ENCODE results near the gene KRTAP4-6.

DNA sequence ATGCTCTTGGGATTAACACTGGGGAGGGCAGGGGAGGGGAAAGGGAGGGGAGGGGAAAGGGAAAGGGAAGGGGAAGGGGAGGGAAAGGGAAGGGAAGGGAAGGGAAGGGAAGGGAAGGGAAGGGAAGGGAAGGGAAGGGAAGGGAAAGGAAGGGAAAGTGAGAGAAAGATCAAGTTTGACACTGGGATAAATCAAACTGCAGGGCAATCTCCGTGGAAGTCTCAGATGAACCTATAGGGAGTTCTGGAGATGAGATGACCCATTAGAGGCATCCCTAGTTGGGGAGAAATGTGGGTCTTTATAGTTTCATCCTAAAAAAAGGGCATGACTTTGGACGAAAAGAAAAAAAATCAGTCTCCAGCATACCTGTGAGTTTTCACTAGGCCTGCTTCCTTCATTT, 18.6 kb downstream of the KRTAP4-6 start:
- no peak for TF ChIP-seq POLR2AphosphoS5 (IDR thresholded peaks at IDR 0.05; ENCODE audit: low read depth, low read length)
- no peak for TF ChIP-seq GATA2 (CRISPR knock-in tag; IDR thresholded peaks at IDR 0.05)
- TF ChIP-seq, protein P1, sequence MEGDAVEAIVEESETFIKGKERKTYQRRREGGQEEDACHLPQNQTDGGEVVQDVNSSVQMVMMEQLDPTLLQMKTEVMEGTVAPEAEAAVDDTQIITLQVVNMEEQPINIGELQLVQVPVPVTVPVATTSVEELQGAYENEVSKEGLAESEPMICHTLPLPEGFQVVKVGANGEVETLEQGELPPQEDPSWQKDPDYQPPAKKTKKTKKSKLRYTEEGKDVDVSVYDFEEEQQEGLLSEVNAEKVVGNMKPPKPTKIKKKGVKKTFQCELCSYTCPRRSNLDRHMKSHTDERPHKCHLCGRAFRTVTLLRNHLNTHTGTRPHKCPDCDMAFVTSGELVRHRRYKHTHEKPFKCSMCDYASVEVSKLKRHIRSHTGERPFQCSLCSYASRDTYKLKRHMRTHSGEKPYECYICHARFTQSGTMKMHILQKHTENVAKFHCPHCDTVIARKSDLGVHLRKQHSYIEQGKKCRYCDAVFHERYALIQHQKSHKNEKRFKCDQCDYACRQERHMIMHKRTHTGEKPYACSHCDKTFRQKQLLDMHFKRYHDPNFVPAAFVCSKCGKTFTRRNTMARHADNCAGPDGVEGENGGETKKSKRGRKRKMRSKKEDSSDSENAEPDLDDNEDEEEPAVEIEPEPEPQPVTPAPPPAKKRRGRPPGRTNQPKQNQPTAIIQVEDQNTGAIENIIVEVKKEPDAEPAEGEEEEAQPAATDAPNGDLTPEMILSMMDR (IDR thresholded peaks at IDR 0.05): no peak
- no peak for TF ChIP-seq SIN3A (IDR thresholded peaks at IDR 0.05; ENCODE audit: borderline replicate concordance, low read depth, low read length)

Measured in SK-N-SH (cell line).